ENCODE measurements around the gene LAMTOR1. TPM values are rescaled to one million over a fixed set of nuclear protein-coding genes. Genes with fewer than 3 reads are reported as not detected.

LAMTOR1 gene
- total RNA-seq, 4 donors from 2014 or later, result 116 to 133 (median 128) TPM

DNA sequence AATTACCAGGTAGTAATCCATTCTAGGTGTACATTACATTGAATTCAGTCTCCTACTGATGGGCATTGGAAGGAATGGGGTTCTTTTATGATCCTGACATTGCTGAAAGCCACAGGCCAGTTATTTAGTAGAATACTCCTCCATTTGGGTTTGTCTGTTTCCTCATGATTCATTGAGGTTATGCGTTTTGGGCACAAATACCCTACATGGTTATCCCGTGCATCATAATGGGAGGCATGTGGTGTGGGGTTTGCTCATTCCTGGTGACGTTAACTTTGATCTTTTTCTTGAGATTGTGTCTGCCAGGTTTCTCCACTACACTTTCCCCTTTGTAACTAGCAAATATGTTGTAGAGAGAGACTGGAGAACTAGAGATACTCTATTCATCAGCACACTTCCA, 38.0 kb upstream of the LAMTOR1 start:
- H3K27ac ChIP-seq, result no peak overlapping the region
- 67 to 88% methylated on average over 3 of the region's 3 CpGs for WGBS, 2 donors
- no peaks in the 10 kb centered on the region for H3K36me3 ChIP-seq
- H3K9me3 ChIP-seq, result no peaks in the 10 kb centered on the region
- peaks cover 0 to 4% (median 0%) of the 10 kb centered on the region in 4 donors for H3K4me1 ChIP-seq
- no peak for TF ChIP-seq EP300 (IDR thresholded peaks at IDR 0.05)
- no peak for TF ChIP-seq POLR2A (IDR thresholded peaks at IDR 0.05)
- TF ChIP-seq, protein P1, sequence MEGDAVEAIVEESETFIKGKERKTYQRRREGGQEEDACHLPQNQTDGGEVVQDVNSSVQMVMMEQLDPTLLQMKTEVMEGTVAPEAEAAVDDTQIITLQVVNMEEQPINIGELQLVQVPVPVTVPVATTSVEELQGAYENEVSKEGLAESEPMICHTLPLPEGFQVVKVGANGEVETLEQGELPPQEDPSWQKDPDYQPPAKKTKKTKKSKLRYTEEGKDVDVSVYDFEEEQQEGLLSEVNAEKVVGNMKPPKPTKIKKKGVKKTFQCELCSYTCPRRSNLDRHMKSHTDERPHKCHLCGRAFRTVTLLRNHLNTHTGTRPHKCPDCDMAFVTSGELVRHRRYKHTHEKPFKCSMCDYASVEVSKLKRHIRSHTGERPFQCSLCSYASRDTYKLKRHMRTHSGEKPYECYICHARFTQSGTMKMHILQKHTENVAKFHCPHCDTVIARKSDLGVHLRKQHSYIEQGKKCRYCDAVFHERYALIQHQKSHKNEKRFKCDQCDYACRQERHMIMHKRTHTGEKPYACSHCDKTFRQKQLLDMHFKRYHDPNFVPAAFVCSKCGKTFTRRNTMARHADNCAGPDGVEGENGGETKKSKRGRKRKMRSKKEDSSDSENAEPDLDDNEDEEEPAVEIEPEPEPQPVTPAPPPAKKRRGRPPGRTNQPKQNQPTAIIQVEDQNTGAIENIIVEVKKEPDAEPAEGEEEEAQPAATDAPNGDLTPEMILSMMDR (IDR thresholded peaks at IDR 0.05), result no peak
- no peak for DNase-seq (ENCODE audit: low spot score in 2 of 2)
- no peak overlapping the region for H3K4me3 ChIP-seq
- H3K27me3 ChIP-seq, result no peaks in the 10 kb centered on the region

DNA sequence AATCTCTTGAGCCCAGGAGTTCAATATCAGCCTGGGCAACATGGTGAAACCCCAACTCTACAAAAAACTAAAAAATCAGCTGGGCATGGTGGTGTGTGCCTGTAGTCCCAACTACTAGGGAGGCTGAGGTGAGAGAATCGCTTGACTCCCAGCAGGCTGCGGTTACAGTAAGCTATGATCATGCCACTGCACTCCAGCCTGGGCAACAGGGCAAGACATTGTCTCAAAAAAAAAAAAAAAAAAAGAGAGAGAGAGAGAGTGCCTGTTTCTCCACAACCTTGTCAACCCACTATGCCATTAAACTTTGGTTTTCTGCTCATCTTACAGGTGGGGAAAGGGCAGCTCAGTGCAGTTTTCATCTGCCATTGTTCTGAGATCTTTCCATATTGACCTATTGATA, 37.6 kb upstream of the LAMTOR1 start:
- Histone ChIP-seq H3K4me3 (no peak overlapping the region), H3K4me1 (peaks cover 0 to 4% (median 0%) of the 10 kb centered on the region in 4 donors), H3K27me3 (no peaks in the 10 kb centered on the region), H3K9me3 (no peaks in the 10 kb centered on the region), H3K27ac (no peak overlapping the region), H3K36me3 (no peaks in the 10 kb centered on the region)
- WGBS, 2 donors, result 86 to 100% methylated on average over 1 to 2 of the region's 2 CpGs
- TF ChIP-seq POLR2A (IDR thresholded peaks at IDR 0.05) (no peak), EP300 (IDR thresholded peaks at IDR 0.05) (no peak)
- TF ChIP-seq, protein P1 (IDR thresholded peaks at IDR 0.05), result no peak
- no peak for DNase-seq (ENCODE audit: low spot score in 2 of 2)

DNA sequence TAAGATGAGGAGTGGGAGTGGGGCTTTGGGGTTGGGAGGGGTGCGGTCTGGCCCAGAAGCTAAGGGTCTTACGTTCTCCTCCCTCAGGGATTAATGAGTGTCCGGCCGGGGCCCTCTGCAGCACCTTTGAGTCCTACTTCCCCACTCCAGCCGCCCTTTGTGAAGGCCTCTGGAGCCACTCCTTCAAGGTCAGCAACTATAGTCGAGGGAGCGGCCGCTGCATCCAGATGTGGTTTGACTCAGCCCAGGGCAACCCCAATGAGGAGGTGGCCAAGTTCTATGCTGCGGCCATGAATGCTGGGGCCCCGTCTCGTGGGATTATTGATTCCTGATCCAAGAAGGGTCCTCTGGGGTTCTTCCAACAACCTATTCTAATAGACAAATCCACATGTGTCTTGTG, 36.4 kb upstream of the LAMTOR1 start:
- Histone ChIP-seq H3K9me3 (no peaks in the 10 kb centered on the region), H3K27me3 (no peaks in the 10 kb centered on the region), H3K4me3 (no peak overlapping the region), H3K4me1 (peaks cover 0 to 4% (median 0%) of the 10 kb centered on the region in 4 donors), H3K27ac (no peak overlapping the region), H3K36me3 (no peaks in the 10 kb centered on the region)
- WGBS, 2 donors, result 88 to 93% methylated on average over 9 to 11 of the region's 11 CpGs
- DNase-seq (ENCODE audit: low spot score in 2 of 2), result no peak
- TF ChIP-seq, protein P1 (IDR thresholded peaks at IDR 0.05), result no peak
- no peak for TF ChIP-seq POLR2A (IDR thresholded peaks at IDR 0.05)
- TF ChIP-seq EP300 (IDR thresholded peaks at IDR 0.05), result no peak

DNA sequence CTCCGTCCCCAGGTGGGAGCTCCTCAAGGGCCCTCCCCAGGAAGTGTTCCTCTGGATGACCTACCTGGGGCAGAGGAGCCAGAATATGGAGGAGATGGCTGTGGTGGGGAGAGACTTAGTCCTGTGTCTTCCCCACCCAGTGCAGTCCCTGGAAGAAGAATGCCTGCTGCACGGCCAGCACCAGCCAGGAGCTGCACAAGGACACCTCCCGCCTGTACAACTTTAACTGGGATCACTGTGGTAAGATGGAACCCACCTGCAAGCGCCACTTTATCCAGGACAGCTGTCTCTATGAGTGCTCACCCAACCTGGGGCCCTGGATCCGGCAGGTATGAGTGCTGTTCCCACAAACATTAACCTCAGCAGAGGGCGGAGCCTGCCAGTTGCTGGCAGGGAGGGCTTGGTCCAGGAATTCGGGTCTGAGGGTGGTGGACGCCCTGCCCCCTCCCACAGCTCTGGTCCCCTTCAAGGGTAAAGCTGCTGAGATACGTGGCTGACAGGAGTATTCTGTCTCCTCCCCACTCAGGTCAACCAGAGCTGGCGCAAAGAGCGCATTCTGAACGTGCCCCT, 35.8 kb upstream of the LAMTOR1 start:
- Histone ChIP-seq H3K9me3 (no peaks in the 10 kb centered on the region), H3K4me1 (peaks cover 0 to 2% (median 0%) of the 10 kb centered on the region in 4 donors), H3K4me3 (no peak overlapping the region), H3K27me3 (no peaks in the 10 kb centered on the region), H3K27ac (no peak overlapping the region), H3K36me3 (no peaks in the 10 kb centered on the region)
- TF ChIP-seq, protein P1 (IDR thresholded peaks at IDR 0.05), result no peak
- no peak for TF ChIP-seq POLR2A (IDR thresholded peaks at IDR 0.05)
- TF ChIP-seq EP300 (IDR thresholded peaks at IDR 0.05), result no peak
- 79 to 82% methylated on average over 12 of the region's 12 CpGs for WGBS, 2 donors
- DNase-seq (ENCODE audit: low spot score in 2 of 2), result no peak

DNA sequence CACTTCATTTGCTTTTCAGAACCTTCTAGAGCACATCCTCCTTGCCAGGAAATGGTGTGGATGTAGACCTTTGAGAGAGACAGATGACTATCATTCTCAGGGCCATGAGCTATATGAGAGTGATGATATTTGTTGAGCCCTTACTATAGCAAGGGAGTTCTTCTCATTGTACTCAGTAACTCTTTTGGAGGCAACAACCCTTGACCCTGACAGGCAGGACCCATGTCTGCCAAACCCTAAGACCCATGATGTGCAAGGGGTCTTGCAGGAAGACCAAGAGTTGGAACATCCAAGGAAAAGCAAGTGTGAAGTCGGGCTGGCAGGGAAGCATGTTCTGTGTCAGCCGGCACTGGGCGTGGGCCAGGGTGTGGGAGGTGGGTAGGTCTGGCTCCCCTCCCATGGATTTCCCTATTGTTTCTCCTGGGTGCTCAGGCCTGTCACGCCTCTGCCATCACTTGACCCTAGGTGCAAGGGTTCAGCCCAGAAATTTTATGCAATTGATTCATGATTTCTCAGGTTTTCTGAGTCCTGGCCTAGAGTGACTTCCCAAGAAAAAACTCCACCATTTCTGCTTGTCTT, 33.7 kb upstream of the LAMTOR1 start:
- DNase-seq (ENCODE audit: low spot score in 2 of 2), result no peak

More for the DNA sequence above, 33.7 kb upstream of the LAMTOR1 start:
- Histone ChIP-seq H3K4me3 (no peak overlapping the region), H3K4me1 (no peaks in the 10 kb centered on the region), H3K9me3 (no peaks in the 10 kb centered on the region), H3K36me3 (no peaks in the 10 kb centered on the region), H3K27ac (no peak overlapping the region), H3K27me3 (no peaks in the 10 kb centered on the region)
- WGBS, 2 donors, result 81 to 94% methylated on average over 4 of the region's 4 CpGs
- TF ChIP-seq POLR2A (IDR thresholded peaks at IDR 0.05) (no peak), EP300 (IDR thresholded peaks at IDR 0.05) (no peak)
- TF ChIP-seq, protein P1 (IDR thresholded peaks at IDR 0.05), result no peak
